Epithelial cell of proximal tubule (primary cell): ENCODE data around the gene UBQLNL. TPM values are rescaled to one million over a fixed set of nuclear protein-coding genes. Genes with fewer than 3 reads are reported as not detected.

Source experiments
- DNase-seq: peaks from one replicate; pipeline ENCODE4 v3.0.0-alpha.2; 2011; ENCODE audit warnings: low read depth
- H3K4me3 ChIP-seq: 2 replicates; pipeline ENCODE4 v1.5.1; 2011; ENCODE audit warnings: low read depth, mild to moderate bottlenecking, low read length
- CTCF ChIP-seq: conservative IDR thresholded peaks from 2 replicates; pipeline ENCODE4 v1.5.1; 2012; ENCODE audit warnings: low read depth, mild to moderate bottlenecking, low read length
- total RNA-seq: library from RNA; depleted of rRNA; stranded (reverse); fragments of >200 nt; gene quantifications from 2 replicates; pipeline ENCODE4 v1.2.3, GENCODE V29; 2015

UBQLNL gene
- total RNA-seq, 1 donor from 2014 or later: 0.06 TPM

- TF ChIP-seq CTCF: no peak
- no peak for DNase-seq
- H3K4me3 ChIP-seq: no peak within 1 kb of the TSS
Observed at GRCh38 chr11:5548440-5548839, 31.9 kb upstream of the UBQLNL start, which contains the start of gene OR52H1. Gene OR52H1, minus strand, starts transcription at chr11:5548540. Its CDS starts 3,035 bp downstream, at chr11:5545505.

- no peak for TF ChIP-seq CTCF
- DNase-seq: no peak
- H3K4me3 ChIP-seq: no peak overlapping the region
Observed at GRCh38 chr11:5547982-5548381, 31.5 kb upstream of the UBQLNL start.

- TF ChIP-seq CTCF: no peak
- no peak overlapping the region for H3K4me3 ChIP-seq
- no peak for DNase-seq
Observed at GRCh38 chr11:5546457-5546856, 30.0 kb upstream of the UBQLNL start.

DNA sequence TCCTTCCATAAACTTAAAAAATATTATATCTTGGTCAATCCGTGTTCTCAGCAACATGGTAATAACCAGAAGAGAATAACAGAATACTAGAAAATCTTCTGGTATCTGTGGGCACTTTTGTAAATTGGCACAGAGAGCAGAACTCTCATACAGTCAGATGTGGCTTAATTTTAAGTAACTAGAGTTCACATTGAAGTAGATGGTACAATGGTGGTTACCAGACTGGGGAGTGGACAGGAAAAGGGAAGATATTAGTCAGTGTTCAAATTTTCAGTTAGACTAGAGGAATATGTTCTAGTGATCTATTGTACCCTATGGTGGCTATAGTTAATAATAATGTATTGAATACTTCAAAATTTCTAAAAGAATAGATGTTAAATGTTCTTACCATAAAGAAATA lies 24.9 kb upstream of the UBQLNL start:
- no peak overlapping the region for H3K4me3 ChIP-seq
- no peak for DNase-seq
- TF ChIP-seq CTCF: no peak

GRCh38 chr11:5536482-5536881 lies 20.0 kb upstream of the UBQLNL start:
- DNase-seq: no peak
- no peak overlapping the region for H3K4me3 ChIP-seq
- no peak for TF ChIP-seq CTCF

- no peak for TF ChIP-seq CTCF
- no peak for DNase-seq
- no peak overlapping the region for H3K4me3 ChIP-seq
Observed at GRCh38 chr11:5534046-5534445, 17.5 kb upstream of the UBQLNL start.

DNA sequence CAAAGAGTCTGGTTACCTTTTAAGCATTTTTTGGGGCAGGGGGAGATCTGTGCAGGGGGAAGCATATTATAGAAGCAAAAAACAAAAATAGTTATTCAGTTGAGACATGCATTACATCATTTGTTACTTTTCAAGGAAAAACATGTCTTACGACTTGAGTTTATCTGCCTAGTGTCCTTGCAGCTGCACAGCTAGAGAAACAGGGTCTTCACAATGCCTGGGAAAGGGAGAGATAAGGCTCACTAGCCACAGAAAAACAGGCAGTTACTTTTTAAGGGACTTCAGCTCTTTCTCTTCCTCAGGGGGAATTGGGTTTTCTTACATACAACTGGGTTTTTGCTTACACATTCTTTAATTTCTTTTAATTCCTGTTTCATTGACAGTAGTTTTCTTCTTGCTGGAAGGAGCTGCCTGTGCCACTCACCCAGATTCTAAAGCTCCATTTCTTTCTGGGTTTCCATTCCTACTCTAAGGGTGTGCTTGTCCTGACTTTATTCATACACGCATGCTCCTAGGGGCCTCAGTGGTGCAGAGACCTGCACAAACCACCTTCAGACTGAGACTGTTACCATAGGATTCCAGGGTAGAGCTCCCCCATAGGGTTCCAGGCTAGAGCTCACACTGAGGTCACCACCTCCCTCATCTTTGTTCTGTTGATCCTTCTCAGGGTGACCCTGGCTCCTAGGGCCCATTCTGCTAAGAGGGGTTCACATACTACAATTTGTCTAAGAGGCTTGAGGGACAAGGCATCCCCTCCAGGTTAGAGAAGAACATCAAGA lies 14.7 kb upstream of the UBQLNL start:
- DNase-seq: no peak
- TF ChIP-seq CTCF: no peak
- H3K4me3 ChIP-seq: no peak overlapping the region
